ENCODE measurements around the gene ZCWPW1. TPM values are rescaled to one million over a fixed set of nuclear protein-coding genes. Genes with fewer than 3 reads are reported as not detected.

ZCWPW1 gene
- total and polyA plus RNA-seq, 3 donors from 2014 or later = 83.5 to 145 (median 96.5) TPM

GRCh38 chr7:100400656-100401055, 27.8 kb downstream of the ZCWPW1 start:
- Histone ChIP-seq H3K9me3 (no peaks in the 10 kb centered on the region), H3K27ac (peak overlapping the region in 1 of 2 donors; percentile 46), H3K4me3 (no peak overlapping the region), H3K36me3 (ENCODE audit: low read depth, missing control alignments) (no peaks in the 10 kb centered on the region), H3K27me3 (no peaks in the 10 kb centered on the region), H3K4me1 (peaks cover 34% of the 10 kb centered on the region)
- TF ChIP-seq, protein P1, sequence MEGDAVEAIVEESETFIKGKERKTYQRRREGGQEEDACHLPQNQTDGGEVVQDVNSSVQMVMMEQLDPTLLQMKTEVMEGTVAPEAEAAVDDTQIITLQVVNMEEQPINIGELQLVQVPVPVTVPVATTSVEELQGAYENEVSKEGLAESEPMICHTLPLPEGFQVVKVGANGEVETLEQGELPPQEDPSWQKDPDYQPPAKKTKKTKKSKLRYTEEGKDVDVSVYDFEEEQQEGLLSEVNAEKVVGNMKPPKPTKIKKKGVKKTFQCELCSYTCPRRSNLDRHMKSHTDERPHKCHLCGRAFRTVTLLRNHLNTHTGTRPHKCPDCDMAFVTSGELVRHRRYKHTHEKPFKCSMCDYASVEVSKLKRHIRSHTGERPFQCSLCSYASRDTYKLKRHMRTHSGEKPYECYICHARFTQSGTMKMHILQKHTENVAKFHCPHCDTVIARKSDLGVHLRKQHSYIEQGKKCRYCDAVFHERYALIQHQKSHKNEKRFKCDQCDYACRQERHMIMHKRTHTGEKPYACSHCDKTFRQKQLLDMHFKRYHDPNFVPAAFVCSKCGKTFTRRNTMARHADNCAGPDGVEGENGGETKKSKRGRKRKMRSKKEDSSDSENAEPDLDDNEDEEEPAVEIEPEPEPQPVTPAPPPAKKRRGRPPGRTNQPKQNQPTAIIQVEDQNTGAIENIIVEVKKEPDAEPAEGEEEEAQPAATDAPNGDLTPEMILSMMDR (IDR thresholded peaks at IDR 0.05) = no peak
- no peak for TF ChIP-seq POLR2A (IDR thresholded peaks at IDR 0.05)
- WGBS, 2 donors = 79 to 84% methylated on average over 10 to 11 of the region's 11 CpGs
- intact Hi-C loops (cut with DNase I; ENCODE audit: low total_unique reads) = loop anchor here (10.0 kb wide), 1 partner anchor 56 kb away; no protein-coding TSS in a partner anchor
- DNase-seq = no peak

DNA sequence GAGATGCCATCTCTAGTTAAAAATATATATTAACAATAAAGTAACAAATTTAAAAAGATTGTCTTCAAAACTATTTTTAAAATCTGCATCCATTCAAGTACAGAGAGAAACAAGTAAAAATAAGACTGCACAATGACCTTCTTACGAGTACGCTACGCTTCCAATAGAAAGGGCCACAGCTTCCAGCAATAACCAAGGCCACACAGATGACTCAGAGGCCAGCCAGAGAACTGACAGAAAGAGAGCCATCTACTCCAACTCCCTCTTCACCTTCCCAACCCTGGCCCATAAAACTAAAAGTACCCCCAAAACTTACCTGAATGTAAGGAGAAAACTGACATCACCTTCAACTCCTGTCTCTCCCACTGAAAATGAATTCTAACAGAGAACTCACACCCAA, 28.5 kb downstream of the ZCWPW1 start:
- H3K4me1 ChIP-seq = peaks cover 34% of the 10 kb centered on the region
- H3K27me3 ChIP-seq = no peaks in the 10 kb centered on the region
- WGBS, 2 donors = 55 to 62% methylated on average over 3 of the region's 3 CpGs
- H3K4me3 ChIP-seq = no peak overlapping the region
- peak; percentile 62 for DNase-seq
- H3K9me3 ChIP-seq = no peaks in the 10 kb centered on the region
- peak overlapping the region; percentile 77 to 79 for H3K27ac ChIP-seq
- no peak for TF ChIP-seq POLR2A (IDR thresholded peaks at IDR 0.05)
- TF ChIP-seq, protein P1 (IDR thresholded peaks at IDR 0.05) = no peak
- H3K36me3 ChIP-seq (ENCODE audit: low read depth, missing control alignments) = no peaks in the 10 kb centered on the region
- intact Hi-C loops (cut with DNase I; ENCODE audit: low total_unique reads) = loop anchor here (10.0 kb wide), 1 partner anchor 55 kb away; no protein-coding TSS in a partner anchor

DNA sequence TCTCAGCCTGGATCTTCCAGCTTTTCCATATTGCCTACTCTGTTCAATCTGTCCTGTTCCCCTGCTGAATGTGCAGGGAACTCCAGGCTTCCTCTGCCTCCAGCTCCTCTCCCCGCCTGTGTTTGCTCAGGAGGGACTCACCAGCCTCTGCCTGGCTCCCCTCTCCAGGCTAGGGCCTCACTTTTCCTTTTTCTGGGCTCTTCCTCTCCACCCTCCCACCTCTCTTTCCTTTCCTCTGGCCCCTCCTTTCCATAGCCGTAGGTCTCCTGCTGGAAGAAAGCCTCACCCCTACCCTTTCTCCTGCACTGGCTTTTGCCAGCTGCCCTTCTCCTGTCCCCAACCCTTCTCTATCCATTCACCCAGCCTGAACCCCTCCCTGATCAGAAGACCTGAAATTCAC, 30.3 kb downstream of the ZCWPW1 start:
- intact Hi-C loops (cut with DNase I; ENCODE audit: low total_unique reads) = no loop called here
- TF ChIP-seq, protein P1 (IDR thresholded peaks at IDR 0.05) = no peak
- no peak for TF ChIP-seq POLR2A (IDR thresholded peaks at IDR 0.05)
- WGBS, 2 donors = 41 to 51% methylated on average over 2 of the region's 2 CpGs

DNA sequence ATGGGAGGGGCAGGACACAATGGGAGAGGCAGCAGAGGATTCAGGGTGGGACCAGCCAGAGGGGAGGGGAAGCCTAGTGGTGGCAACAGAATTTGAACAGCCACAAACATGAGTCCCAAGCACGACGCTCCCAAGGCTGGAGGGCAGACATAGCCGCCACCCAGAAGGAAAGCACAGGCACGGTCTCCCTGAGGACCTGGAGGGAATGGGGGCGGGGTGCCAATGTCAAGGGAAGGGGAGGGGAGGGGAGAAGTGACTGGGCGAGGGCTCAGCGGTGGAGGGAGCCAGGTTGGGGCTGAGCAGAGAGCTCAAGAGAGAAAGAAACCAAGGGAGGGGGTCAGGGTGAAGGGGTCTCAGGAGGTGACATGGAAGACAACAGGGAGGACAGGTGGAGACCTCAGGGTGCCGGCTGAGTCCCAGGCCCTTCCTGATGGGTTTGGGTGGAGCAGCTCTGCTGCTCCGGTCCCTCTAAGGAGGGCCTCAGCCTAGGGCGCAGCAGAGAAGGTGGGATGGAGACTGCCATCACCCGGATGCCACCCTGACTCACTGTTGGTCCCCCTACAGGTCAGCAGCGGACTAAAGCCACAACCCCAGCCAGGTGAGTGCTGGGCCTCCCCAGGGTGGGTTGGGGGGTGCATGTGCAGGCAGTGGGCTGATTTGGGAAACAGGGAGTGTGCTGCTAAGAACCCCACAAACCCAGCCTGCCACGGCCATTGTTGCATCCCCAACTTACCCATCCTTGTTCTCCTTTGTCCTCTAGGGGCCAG, 31.0 kb downstream of the ZCWPW1 start:
- WGBS, 2 donors = 68 to 73% methylated on average over 10 to 13 of the region's 13 CpGs
- no peaks in the 10 kb centered on the region for H3K27me3 ChIP-seq
- intact Hi-C loops (cut with DNase I; ENCODE audit: low total_unique reads) = no loop called here

More for the DNA sequence above, 30.3 kb downstream of the ZCWPW1 start:
- Histone ChIP-seq H3K4me3 (no peak overlapping the region), H3K27me3 (no peaks in the 10 kb centered on the region), H3K36me3 (ENCODE audit: low read depth, missing control alignments) (no peaks in the 10 kb centered on the region), H3K9me3 (no peaks in the 10 kb centered on the region), H3K27ac (peak overlapping the region; percentile 77 to 79), H3K4me1 (peaks cover 34% of the 10 kb centered on the region)
- DNase-seq = no peak

More for the DNA sequence above, 31.0 kb downstream of the ZCWPW1 start:
- TF ChIP-seq, protein P1 (IDR thresholded peaks at IDR 0.05) = no peak
- TF ChIP-seq POLR2A (IDR thresholded peaks at IDR 0.05) = no peak
- H3K27ac ChIP-seq = peak overlapping the region; percentile 77 to 79
- no peaks in the 10 kb centered on the region for H3K9me3 ChIP-seq
- no peak overlapping the region for H3K4me3 ChIP-seq
- peaks cover 34% of the 10 kb centered on the region for H3K4me1 ChIP-seq
- DNase-seq = no peak
- no peaks in the 10 kb centered on the region for H3K36me3 ChIP-seq (ENCODE audit: low read depth, missing control alignments)

All from testis (tissue), 3 donors.